K562 (cell line): ENCODE results near the gene SIRT2. TPM values are rescaled to one million over a fixed set of nuclear protein-coding genes. Genes with fewer than 3 reads are reported as not detected.

Experiments used
- ARID2 ChIP-seq: fragments of 450-650 bp; IDR thresholded peaks from 2 replicates; pipeline ENCODE4 v1.6.1; 2017; ENCODE audit warnings: antibody characterized with exemption, mild to moderate bottlenecking
- BDP1 ChIP-seq: IDR thresholded peaks from 3 replicates; pipeline ENCODE4 v1.6.1; 2011; ENCODE audit not compliant: insufficient read length, insufficient read depth
- CHD7 ChIP-seq: fragments of 200-600 bp; sonication (generic); IDR thresholded peaks from one replicate; pipeline ENCODE4 v1.6.1; 2012; ENCODE audit warnings: mild to moderate bottlenecking, low read depth, low read length, inconsistent platforms
- COPS2 ChIP-seq: fragments of 450-650 bp; conservative IDR thresholded peaks from 2 replicates; pipeline ENCODE4 v1.6.1; 2016; ENCODE audit warnings: mild to moderate bottlenecking, moderate library complexity
- CREB3L1 ChIP-seq: fragments of 450-650 bp; IDR thresholded peaks from 2 replicates; pipeline ENCODE4 v1.6.1; 2014; ENCODE audit warnings: low read depth, mild to moderate bottlenecking, moderate library complexity, borderline replicate concordance
- ELF1 ChIP-seq: fragments of 200-800 bp; sonication (Bioruptor generic); IDR thresholded peaks from 2 replicates; pipeline ENCODE4 v1.6.1; 2016; ENCODE audit warnings: missing genetic modification characterization, missing compliant biosample characterization
- ELF4 ChIP-seq: fragments of 450-650 bp; formaldehyde crosslinking; IDR thresholded peaks from 2 replicates; pipeline ENCODE4 v1.4.0; 2022; ENCODE audit warnings: missing genetic modification characterization
- FIP1L1 ChIP-seq: fragments of 200-400 bp; formaldehyde crosslinking; IDR thresholded peaks from 2 replicates; pipeline ENCODE4 v1.6.1; 2018; ENCODE audit warnings: mild to moderate bottlenecking, low read depth, low read length; ENCODE audit not compliant: poor library complexity, severe bottlenecking
- FOXA3 ChIP-seq, 2 experiments: fragments of 450-650 bp in 1 of 2; sonication (generic) in 1 of 2; formaldehyde crosslinking; IDR thresholded peaks in 1 of 2; conservative IDR thresholded peaks in 1 of 2; 2 replicates each; pipeline versions ENCODE4 v1.4.0 to v1.8.0; 2020 to 2022; ENCODE audit warnings: mild to moderate bottlenecking in 2 of 2, missing genetic modification reagents in 1 of 2
- KLF1 ChIP-seq: fragments of 450-650 bp; IDR thresholded peaks from 2 replicates; pipeline ENCODE4 v1.6.1; 2016; ENCODE audit warnings: missing genetic modification characterization, missing compliant biosample characterization
- MXD1 ChIP-seq: fragments of 250-450 bp; sonication (Bioruptor Pico); IDR thresholded peaks from 2 replicates; pipeline ENCODE4 v1.8.0; 2021; ENCODE audit warnings: borderline replicate concordance, mild to moderate bottlenecking, moderate library complexity; ENCODE audit not compliant: poor library complexity, severe bottlenecking
- NFIC ChIP-seq: fragments of 450-650 bp; IDR thresholded peaks from 2 replicates; pipeline ENCODE4 v1.6.1; 2017; ENCODE audit warnings: mild to moderate bottlenecking, inconsistent platforms
- RUNX1 ChIP-seq: sonication (generic); IDR thresholded peaks from 2 replicates; pipeline ENCODE4 v1.6.1; 2016; ENCODE audit warnings: antibody characterized with exemption, low read depth
- ZNF143 ChIP-seq: sonication (generic); formaldehyde crosslinking; IDR thresholded peaks from 2 replicates; pipeline ENCODE4 v1.9.0; 2022; ENCODE audit warnings: mild to moderate bottlenecking, missing genetic modification reagents
- ZZZ3 ChIP-seq: fragments of 450-650 bp; IDR thresholded peaks from 2 replicates; pipeline ENCODE4 v1.6.1; 2016; ENCODE audit warnings: antibody characterized with exemption, mild to moderate bottlenecking, moderate library complexity
- polyA plus RNA-seq, 8 experiments: library from polyadenylated mRNA; depleted of rRNA in 4 of 8; stranded (reverse) in 5 of 8; unstranded in 3 of 8; fragments of >200 nt; fragmentation: Nextera tagmentation in 2 of 8; fragmentation: Illumina TruSeq in 1 of 8; extraction: Ambion mirVana in 2 of 8; extraction: Trizol in 1 of 8; gene quantifications; 2 replicates each; pipeline versions ENCODE4 v1.2.1 to v1.2.3, GENCODE V29; 2011 to 2014; ENCODE audit warnings: inconsistent platforms in 1 of 8, missing spikeins in 1 of 8
- total RNA-seq, 7 experiments: library from RNA; depleted of rRNA in 6 of 7; stranded (reverse); fragments of >200 nt in 6 of 7; fragmentation: Illumina TruSeq in 2 of 7; extraction: Trizol in 2 of 7; gene quantifications; 2 replicates each; pipeline versions ENCODE4 v1.2.1 to v1.2.3, GENCODE V29; 2011 to 2021; ENCODE audit warnings: low replicate concordance in 1 of 7

SIRT2 gene
- total and polyA plus RNA-seq, 9 of the 15 experiments (the other 6 are each of a cell fraction or from before 2014, with no cell fraction given) = 2.3 to 35.2 (median 22.9) TPM

GRCh38 chr19:38849147-38849859 is 50.1 kb downstream of the SIRT2 start (continued):
- TF ChIP-seq CREB3L1 = peak; percentile 21; the same call in 1 of the 2 replicates
- TF ChIP-seq RUNX1 = no peak
- peak; percentile 20; the same call in 1 of the 2 replicates for TF ChIP-seq NFIC
- TF ChIP-seq FOXA3 (CRISPR knock-in tag; conservative IDR thresholded peaks at IDR 0.05 in 1 of 2, IDR thresholded peaks at IDR 0.05 in 1 of 2) = no peak
- TF ChIP-seq ELF4 (CRISPR knock-in tag) = peak; percentile 47; the same call in 1 of the 2 replicates
- no peak for TF ChIP-seq ARID2
- peak; percentile 88 for TF ChIP-seq FIP1L1
- no peak for TF ChIP-seq COPS2
- no peak for TF ChIP-seq CHD7
- no peak for TF ChIP-seq ZNF143 (CRISPR knock-in tag)
- peak; percentile 55; the same call in 1 of the 2 replicates for TF ChIP-seq ELF1 (tag)
- TF ChIP-seq KLF1 (tag) = peak; percentile 58; the same call in 1 of the 2 replicates
- TF ChIP-seq MXD1 (CRISPR knock-in tag) = peak; percentile 64
- TF ChIP-seq ZZZ3 = no peak
- no peak for TF ChIP-seq BDP1
